Measurements from ENCODE around the gene CNOT3. TPM values are rescaled to one million over a fixed set of nuclear protein-coding genes. Genes with fewer than 3 reads are reported as not detected.

CNOT3 gene
- total RNA-seq, 1 experiment from 2014 or later = 77.7 TPM

DNA sequence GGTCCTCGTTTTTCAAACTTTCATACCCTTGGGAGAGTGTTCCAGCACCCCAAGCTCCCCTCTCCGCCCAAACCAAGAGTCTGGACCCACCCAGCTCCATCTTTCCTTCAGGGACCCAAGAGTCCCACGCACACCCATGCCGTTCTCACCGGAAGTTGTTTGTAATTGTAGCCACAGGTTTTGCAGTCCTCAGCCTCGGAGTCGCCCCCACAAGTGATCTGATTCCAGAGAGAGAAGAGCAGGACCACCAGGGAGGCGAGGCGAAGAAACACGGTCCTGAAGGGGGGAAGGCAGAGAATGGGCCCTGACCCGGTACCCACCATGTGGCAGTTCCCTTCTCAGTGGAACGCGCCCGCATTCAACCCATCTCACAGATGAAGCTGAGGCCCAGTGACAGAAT, 25.3 kb downstream of the CNOT3 start:
- Mint-ChIP-seq H3K4me3 (ENCODE audit: unreplicated experiment) (peak overlapping the region; percentile 79), H3K9me3 (ENCODE audit: unreplicated experiment) (peaks cover 12% of the 10 kb centered on the region), H3K36me3 (ENCODE audit: insufficient read depth, unreplicated experiment) (peaks cover 58% of the 10 kb centered on the region), H3K27ac (ENCODE audit: unreplicated experiment) (peak overlapping the region; percentile 87), H3K27me3 (ENCODE audit: insufficient read depth, unreplicated experiment) (no peaks in the 10 kb centered on the region), H3K4me1 (ENCODE audit: low read depth, unreplicated experiment) (peaks cover 40% of the 10 kb centered on the region)
- TF ChIP-seq, protein P1, sequence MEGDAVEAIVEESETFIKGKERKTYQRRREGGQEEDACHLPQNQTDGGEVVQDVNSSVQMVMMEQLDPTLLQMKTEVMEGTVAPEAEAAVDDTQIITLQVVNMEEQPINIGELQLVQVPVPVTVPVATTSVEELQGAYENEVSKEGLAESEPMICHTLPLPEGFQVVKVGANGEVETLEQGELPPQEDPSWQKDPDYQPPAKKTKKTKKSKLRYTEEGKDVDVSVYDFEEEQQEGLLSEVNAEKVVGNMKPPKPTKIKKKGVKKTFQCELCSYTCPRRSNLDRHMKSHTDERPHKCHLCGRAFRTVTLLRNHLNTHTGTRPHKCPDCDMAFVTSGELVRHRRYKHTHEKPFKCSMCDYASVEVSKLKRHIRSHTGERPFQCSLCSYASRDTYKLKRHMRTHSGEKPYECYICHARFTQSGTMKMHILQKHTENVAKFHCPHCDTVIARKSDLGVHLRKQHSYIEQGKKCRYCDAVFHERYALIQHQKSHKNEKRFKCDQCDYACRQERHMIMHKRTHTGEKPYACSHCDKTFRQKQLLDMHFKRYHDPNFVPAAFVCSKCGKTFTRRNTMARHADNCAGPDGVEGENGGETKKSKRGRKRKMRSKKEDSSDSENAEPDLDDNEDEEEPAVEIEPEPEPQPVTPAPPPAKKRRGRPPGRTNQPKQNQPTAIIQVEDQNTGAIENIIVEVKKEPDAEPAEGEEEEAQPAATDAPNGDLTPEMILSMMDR (IDR thresholded peaks at IDR 0.05; ENCODE audit: insufficient read depth in 1 of 2, low read depth in 1 of 2, low read length in 1 of 2, severe bottlenecking in 1 of 2, unreplicated experiment in 1 of 2) = no peak
- DNase-seq = no peak
- Histone ChIP-seq H3K36me3 (ENCODE audit: control insufficient read depth, insufficient read depth, low read length) (no peaks in the 10 kb centered on the region), H3K4me1 (peaks cover 20% of the 10 kb centered on the region), H3K4me3 (ENCODE audit: low read depth, low read length) (peak overlapping the region; percentile 37), H3K9me3 (no peaks in the 10 kb centered on the region), H3K27me3 (replicated peaks; ENCODE audit: control insufficient read depth, insufficient read depth, low read length) (no peaks in the 10 kb centered on the region)
- intact Hi-C loops (cut with micrococcal nuclease; ENCODE audit: unreplicated experiment) = loop anchor here (1.0 kb wide), 1 partner anchor 10 kb away; the partner anchor contains the start of gene TMC4
- ChIA-PET CTCF (interaction anchor here (0.6 to 1.8 kb wide), 4 partner anchors 20 to 33 kb away, joined by 3 to 7 read pairs (median 4); partner anchors contain the start of gene MBOAT7), POLR2A (no interaction called here)
- no TSS peak for BruUV-seq (replicated peaks)

GRCh38 chr19:54164369-54165068, 27.0 kb downstream of the CNOT3 start:
- Histone ChIP-seq H3K4me3 (ENCODE audit: low read depth, low read length) (no peak overlapping the region), H3K27me3 (replicated peaks; ENCODE audit: control insufficient read depth, insufficient read depth, low read length) (no peaks in the 10 kb centered on the region), H3K4me1 (peaks cover 14% of the 10 kb centered on the region), H3K9me3 (no peaks in the 10 kb centered on the region), H3K36me3 (ENCODE audit: control insufficient read depth, insufficient read depth, low read length) (no peaks in the 10 kb centered on the region)
- H3K27me3 Mint-ChIP-seq (ENCODE audit: insufficient read depth, unreplicated experiment) = no peaks in the 10 kb centered on the region
- ChIA-PET POLR2A (interaction anchor here (0.5 to 0.6 kb wide), 2 partner anchors 50 to 953 kb away, joined by 3 to 4 read pairs; no protein-coding TSS in a partner anchor), CTCF (interaction anchor here (0.8 to 1.3 kb wide), 2 partner anchors 9 to 67 kb away, joined by 3 to 7 read pairs; no protein-coding TSS in a partner anchor)
- peak overlapping the region; percentile 29 for H3K27ac Mint-ChIP-seq (ENCODE audit: unreplicated experiment)
- intact Hi-C loops (cut with micrococcal nuclease; ENCODE audit: unreplicated experiment) = no loop called here
- peaks cover 12% of the 10 kb centered on the region for H3K9me3 Mint-ChIP-seq (ENCODE audit: unreplicated experiment)
- H3K4me1 Mint-ChIP-seq (ENCODE audit: low read depth, unreplicated experiment) = peaks cover 34% of the 10 kb centered on the region
- peak; percentile 70 to 71 for DNase-seq
- BruUV-seq (replicated peaks) = no TSS peak
- TF ChIP-seq, protein P1 (IDR thresholded peaks at IDR 0.05; ENCODE audit: insufficient read depth in 1 of 2, low read depth in 1 of 2, low read length in 1 of 2, severe bottlenecking in 1 of 2, unreplicated experiment in 1 of 2) = no peak
- H3K36me3 Mint-ChIP-seq (ENCODE audit: insufficient read depth, unreplicated experiment) = peaks cover 55% of the 10 kb centered on the region
- peak overlapping the region; percentile 54 for H3K4me3 Mint-ChIP-seq (ENCODE audit: unreplicated experiment)

DNA sequence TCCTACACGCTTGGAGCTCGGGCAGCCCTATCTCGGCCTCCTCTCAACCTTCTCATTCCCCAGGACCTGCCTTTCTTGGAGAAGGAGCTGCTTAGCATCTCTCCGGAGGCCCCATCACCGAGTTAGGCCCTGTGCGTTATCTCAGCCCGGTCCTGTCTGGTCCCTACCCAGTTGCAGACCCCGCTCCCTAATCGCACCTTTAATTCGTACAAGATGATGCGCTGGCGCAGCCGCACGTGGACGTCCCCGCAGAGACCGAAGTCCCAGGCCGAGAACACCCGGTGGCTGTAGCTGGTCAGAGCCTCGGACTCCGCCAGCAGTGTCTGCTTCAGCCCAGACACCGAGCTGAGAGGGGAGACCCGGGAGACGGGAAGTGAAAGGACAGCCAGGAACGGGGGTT, 27.7 kb downstream of the CNOT3 start:
- no TSS peak for BruUV-seq (replicated peaks)

More for the DNA sequence above, 27.7 kb downstream of the CNOT3 start:
- Mint-ChIP-seq H3K36me3 (ENCODE audit: insufficient read depth, unreplicated experiment) (peaks cover 55% of the 10 kb centered on the region), H3K27ac (ENCODE audit: unreplicated experiment) (peak overlapping the region; percentile 29), H3K4me1 (ENCODE audit: low read depth, unreplicated experiment) (peaks cover 34% of the 10 kb centered on the region), H3K9me3 (ENCODE audit: unreplicated experiment) (peaks cover 12% of the 10 kb centered on the region), H3K4me3 (ENCODE audit: unreplicated experiment) (no peak overlapping the region), H3K27me3 (ENCODE audit: insufficient read depth, unreplicated experiment) (no peaks in the 10 kb centered on the region)
- Histone ChIP-seq H3K4me1 (peaks cover 14% of the 10 kb centered on the region), H3K9me3 (no peaks in the 10 kb centered on the region), H3K27me3 (replicated peaks; ENCODE audit: control insufficient read depth, insufficient read depth, low read length) (no peaks in the 10 kb centered on the region), H3K4me3 (ENCODE audit: low read depth, low read length) (no peak overlapping the region), H3K36me3 (ENCODE audit: control insufficient read depth, insufficient read depth, low read length) (no peaks in the 10 kb centered on the region)
- intact Hi-C loops (cut with micrococcal nuclease; ENCODE audit: unreplicated experiment) = no loop called here
- no peak for DNase-seq
- TF ChIP-seq, protein P1 (IDR thresholded peaks at IDR 0.05; ENCODE audit: insufficient read depth in 1 of 2, low read depth in 1 of 2, low read length in 1 of 2, severe bottlenecking in 1 of 2, unreplicated experiment in 1 of 2) = no peak
- ChIA-PET CTCF (interaction anchor here (0.8 to 1.3 kb wide), 2 partner anchors 8 to 68 kb away, joined by 3 to 7 read pairs; no protein-coding TSS in a partner anchor), POLR2A (no interaction called here)

Measured in Caco-2 (cell line).